ENCODE data around the gene ITIH3.

ITIH3 gene

GRCh38 chr3:52794612-52795099 is at the start of gene ITIH3:
ITIH3 (plus strand) TSS chr3:52794796; CDS start chr3:52794804, 8 bp downstream.
- Histone ChIP-seq H3K27ac (ENCODE audit: poor library complexity, severe bottlenecking) (no peak within 1 kb of the TSS), H3K4me1 (ENCODE audit: insufficient read depth, poor library complexity, severe bottlenecking) (no peaks in the 10 kb centered on the region), H3K36me3 (ENCODE audit: low read depth) (no peaks in the 10 kb centered on the region), H3K9me3 (ENCODE audit: severe bottlenecking) (no peaks in the 10 kb centered on the region), H3K4me3 (ENCODE audit: severe bottlenecking) (no peak within 1 kb of the TSS), H3K27me3 (ENCODE audit: insufficient read depth, poor library complexity, severe bottlenecking) (no peaks in the 10 kb centered on the region)
- ATAC-seq (ENCODE audit: low read depth) (no peak), DNase-seq (ENCODE audit: low spot score) (no peak)
- TF ChIP-seq, protein P1, sequence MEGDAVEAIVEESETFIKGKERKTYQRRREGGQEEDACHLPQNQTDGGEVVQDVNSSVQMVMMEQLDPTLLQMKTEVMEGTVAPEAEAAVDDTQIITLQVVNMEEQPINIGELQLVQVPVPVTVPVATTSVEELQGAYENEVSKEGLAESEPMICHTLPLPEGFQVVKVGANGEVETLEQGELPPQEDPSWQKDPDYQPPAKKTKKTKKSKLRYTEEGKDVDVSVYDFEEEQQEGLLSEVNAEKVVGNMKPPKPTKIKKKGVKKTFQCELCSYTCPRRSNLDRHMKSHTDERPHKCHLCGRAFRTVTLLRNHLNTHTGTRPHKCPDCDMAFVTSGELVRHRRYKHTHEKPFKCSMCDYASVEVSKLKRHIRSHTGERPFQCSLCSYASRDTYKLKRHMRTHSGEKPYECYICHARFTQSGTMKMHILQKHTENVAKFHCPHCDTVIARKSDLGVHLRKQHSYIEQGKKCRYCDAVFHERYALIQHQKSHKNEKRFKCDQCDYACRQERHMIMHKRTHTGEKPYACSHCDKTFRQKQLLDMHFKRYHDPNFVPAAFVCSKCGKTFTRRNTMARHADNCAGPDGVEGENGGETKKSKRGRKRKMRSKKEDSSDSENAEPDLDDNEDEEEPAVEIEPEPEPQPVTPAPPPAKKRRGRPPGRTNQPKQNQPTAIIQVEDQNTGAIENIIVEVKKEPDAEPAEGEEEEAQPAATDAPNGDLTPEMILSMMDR (IDR thresholded peaks at IDR 0.05; ENCODE audit: poor library complexity, severe bottlenecking), result no peak

GRCh38 chr3:52752045-52752660 is 42.4 kb upstream of the ITIH3 start:
- no peaks in the 10 kb centered on the region for H3K27me3 ChIP-seq (ENCODE audit: insufficient read depth, poor library complexity, severe bottlenecking)
- no peaks in the 10 kb centered on the region for H3K9me3 ChIP-seq (ENCODE audit: severe bottlenecking)
- H3K4me1 ChIP-seq (ENCODE audit: insufficient read depth, poor library complexity, severe bottlenecking), result no peaks in the 10 kb centered on the region
- ATAC-seq (ENCODE audit: low read depth) (no peak), DNase-seq (ENCODE audit: low spot score) (no peak)
- no peak overlapping the region for H3K27ac ChIP-seq (ENCODE audit: poor library complexity, severe bottlenecking)
- TF ChIP-seq, protein P1 (IDR thresholded peaks at IDR 0.05; ENCODE audit: poor library complexity, severe bottlenecking), result no peak
- peaks cover 67% of the 10 kb centered on the region for H3K36me3 ChIP-seq (ENCODE audit: low read depth)
- no peak overlapping the region for H3K4me3 ChIP-seq (ENCODE audit: severe bottlenecking)

DNA sequence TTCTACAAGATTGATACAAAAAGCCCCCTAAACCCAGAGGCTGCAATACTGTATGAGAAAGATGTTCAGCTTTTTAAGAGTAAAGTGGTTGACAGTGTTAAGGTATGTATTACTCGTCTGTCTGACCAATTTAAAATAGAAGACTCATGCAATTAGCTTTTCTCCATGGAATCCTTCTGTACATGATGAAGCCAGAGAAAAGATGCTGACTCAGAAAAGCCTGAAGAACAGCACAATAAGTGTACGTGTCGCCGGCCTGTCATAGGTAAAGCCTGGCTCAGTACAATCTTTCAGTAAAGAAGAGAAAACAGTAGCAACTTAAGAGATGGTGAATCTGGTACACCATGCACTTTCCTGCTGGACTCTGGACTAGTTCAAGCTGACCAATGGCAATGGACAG is 40.2 kb upstream of the ITIH3 start:
- Histone ChIP-seq H3K9me3 (ENCODE audit: severe bottlenecking) (no peaks in the 10 kb centered on the region), H3K36me3 (ENCODE audit: low read depth) (peaks cover 64% of the 10 kb centered on the region), H3K27me3 (ENCODE audit: insufficient read depth, poor library complexity, severe bottlenecking) (no peaks in the 10 kb centered on the region), H3K27ac (ENCODE audit: poor library complexity, severe bottlenecking) (no peak overlapping the region), H3K4me3 (ENCODE audit: severe bottlenecking) (no peak overlapping the region), H3K4me1 (ENCODE audit: insufficient read depth, poor library complexity, severe bottlenecking) (no peaks in the 10 kb centered on the region)
- TF ChIP-seq, protein P1 (IDR thresholded peaks at IDR 0.05; ENCODE audit: poor library complexity, severe bottlenecking), result no peak
- DNase-seq (ENCODE audit: low spot score) (no peak), ATAC-seq (ENCODE audit: low read depth) (no peak)

- Histone ChIP-seq H3K27ac (ENCODE audit: poor library complexity, severe bottlenecking) (no peak overlapping the region), H3K4me3 (ENCODE audit: severe bottlenecking) (no peak overlapping the region), H3K4me1 (ENCODE audit: insufficient read depth, poor library complexity, severe bottlenecking) (no peaks in the 10 kb centered on the region), H3K9me3 (ENCODE audit: severe bottlenecking) (no peaks in the 10 kb centered on the region), H3K36me3 (ENCODE audit: low read depth) (peaks cover 62% of the 10 kb centered on the region), H3K27me3 (ENCODE audit: insufficient read depth, poor library complexity, severe bottlenecking) (no peaks in the 10 kb centered on the region)
- DNase-seq (ENCODE audit: low spot score) (no peak), ATAC-seq (ENCODE audit: low read depth) (no peak)
- TF ChIP-seq, protein P1 (IDR thresholded peaks at IDR 0.05; ENCODE audit: poor library complexity, severe bottlenecking), result no peak
These were observed 38.5 kb upstream of the ITIH3 start for GRCh38 chr3:52756141-52756540.

DNA sequence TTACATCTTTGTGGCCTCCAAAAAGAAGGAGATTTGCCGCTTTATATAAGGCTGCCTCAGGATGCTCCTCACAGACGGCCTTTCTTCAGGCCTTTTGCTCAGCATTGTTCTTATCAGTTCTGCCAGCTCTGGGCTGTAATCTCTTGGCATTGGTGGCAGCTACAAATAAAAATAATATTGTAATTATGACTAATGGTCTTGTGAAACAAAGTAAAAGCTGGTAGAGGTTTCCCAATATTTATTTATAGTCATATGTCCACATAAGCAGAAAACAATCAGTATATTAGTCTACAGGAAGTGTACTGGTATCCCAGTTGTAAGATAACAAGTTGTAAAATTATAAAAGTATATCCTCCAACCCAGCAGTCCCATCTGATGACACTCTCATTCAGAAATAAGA is 31.1 kb upstream of the ITIH3 start:
- no peaks in the 10 kb centered on the region for H3K9me3 ChIP-seq (ENCODE audit: severe bottlenecking)
- ATAC-seq (ENCODE audit: low read depth), result peak; percentile 49
- H3K4me3 ChIP-seq (ENCODE audit: severe bottlenecking), result no peak overlapping the region
- no peaks in the 10 kb centered on the region for H3K4me1 ChIP-seq (ENCODE audit: insufficient read depth, poor library complexity, severe bottlenecking)
- H3K36me3 ChIP-seq (ENCODE audit: low read depth), result peaks cover 75% of the 10 kb centered on the region
- no peak overlapping the region for H3K27ac ChIP-seq (ENCODE audit: poor library complexity, severe bottlenecking)
- TF ChIP-seq, protein P1 (IDR thresholded peaks at IDR 0.05; ENCODE audit: poor library complexity, severe bottlenecking), result no peak
- no peaks in the 10 kb centered on the region for H3K27me3 ChIP-seq (ENCODE audit: insufficient read depth, poor library complexity, severe bottlenecking)
- DNase-seq (ENCODE audit: low spot score), result no peak
